Caco-2 (cell line): ENCODE measurements around the gene PITPNB. TPM values are rescaled to one million over a fixed set of nuclear protein-coding genes. Genes with fewer than 3 reads are reported as not detected.

Source experiments
- BruUV-seq: library from RNA; stranded (reverse); fragments of 400-500 nt; replicated peaks from 2 replicates; lab custom pipeline; 2021; lab: Mats Ljungman, UMichigan
- CTCF ChIA-PET: fragments of 300-600 bp; sonication (Branson Sonifier 250); formaldehyde crosslinking; loops from one replicate; lab custom pipeline; 2022; ENCODE audit warnings: antibody characterized with exemption; lab: Charles Lee
- POLR2A ChIA-PET: fragments of 300-600 bp; sonication (Branson Sonifier 250); formaldehyde crosslinking; loops from one replicate; lab custom pipeline; 2022; ENCODE audit warnings: antibody characterized with exemption; lab: Charles Lee
- DNase-seq, 2 experiments: peaks; one replicate each; pipeline versions ENCODE4 v3.0.0 to v3.0.0-alpha.2; 2020 to 2022
- H3K27me3 ChIP-seq: replicated peaks from 2 replicates; pipeline ENCODE4 v1.6.0; 2011; ENCODE audit warnings: low read length; ENCODE audit not compliant: control insufficient read depth, insufficient read depth
- H3K36me3 ChIP-seq: 2 replicates; pipeline ENCODE4 v1.5.1; 2011; ENCODE audit warnings: low read length; ENCODE audit not compliant: control insufficient read depth, insufficient read depth
- H3K4me1 ChIP-seq: fragments of 250-450 bp; sonication (Bioruptor Pico); 2 replicates; pipeline ENCODE4 v1.5.1; 2020; ENCODE audit warnings: mild to moderate bottlenecking
- H3K4me3 ChIP-seq: 2 replicates; pipeline ENCODE4 v1.5.1; 2011; ENCODE audit warnings: low read depth, mild to moderate bottlenecking, control low read depth, low read length
- H3K9me3 ChIP-seq: fragments of 250-450 bp; sonication (Bioruptor Pico); 2 replicates; pipeline ENCODE4 v1.5.1; 2020; ENCODE audit warnings: mild to moderate bottlenecking, moderate library complexity
- H3K27ac Mint-ChIP-seq: one replicate; pipeline ENCODE4 v1.8.0; 2022; ENCODE audit warnings: mixed read lengths; ENCODE audit not compliant: unreplicated experiment
- H3K27me3 Mint-ChIP-seq: one replicate; pipeline ENCODE4 v1.8.0; 2022; ENCODE audit warnings: mixed read lengths; ENCODE audit not compliant: insufficient read depth, unreplicated experiment
- H3K36me3 Mint-ChIP-seq: one replicate; pipeline ENCODE4 v1.8.0; 2022; ENCODE audit warnings: mild to moderate bottlenecking, mixed read lengths; ENCODE audit not compliant: insufficient read depth, unreplicated experiment
- H3K4me1 Mint-ChIP-seq: one replicate; pipeline ENCODE4 v1.8.0; 2022; ENCODE audit warnings: low read depth, mixed read lengths; ENCODE audit not compliant: unreplicated experiment
- H3K4me3 Mint-ChIP-seq: one replicate; pipeline ENCODE4 v1.8.0; 2022; ENCODE audit warnings: mild to moderate bottlenecking, moderate library complexity, mixed read lengths; ENCODE audit not compliant: unreplicated experiment
- H3K9me3 Mint-ChIP-seq: one replicate; pipeline ENCODE4 v1.8.0; 2022; ENCODE audit warnings: mixed read lengths; ENCODE audit not compliant: unreplicated experiment
- CTCF ChIP-seq, 2 experiments: fragments of 200-600 bp in 1 of 2; IDR thresholded peaks; 1 replicate in 1 of 2; 2 replicates in 1 of 2; pipeline versions ENCODE4 v1.5.1 to v1.8.0; 2011 to 2022; ENCODE audit warnings: antibody characterized with exemption in 1 of 2, control low read depth in 1 of 2, inconsistent platforms in 1 of 2, low read depth in 1 of 2, low read length in 1 of 2, mild to moderate bottlenecking in 1 of 2, moderate library complexity in 1 of 2; ENCODE audit not compliant: insufficient read depth in 1 of 2, severe bottlenecking in 1 of 2, unreplicated experiment in 1 of 2
- intact Hi-C: fragments of 100-400 bp; cut with micrococcal nuclease; formaldehyde crosslinking; loops from one replicate; pipeline ENCODE4 v1.10.0; 2022; ENCODE audit not compliant: unreplicated experiment
- total RNA-seq: library from RNA; stranded (reverse); gene quantifications from 2 replicates; pipeline ENCODE4 v1.2.3, GENCODE V29; 2022

Gene PITPNB
- total RNA-seq, 1 experiment from 2014 or later, result 81.7 TPM

GRCh38 chr22:27866135-27867084, 52.6 kb downstream of the PITPNB start:
- Histone ChIP-seq H3K4me1 (peaks cover 48% of the 10 kb centered on the region), H3K9me3 (no peaks in the 10 kb centered on the region), H3K36me3 (peaks cover under 1% of the 10 kb centered on the region), H3K27me3 (no peaks in the 10 kb centered on the region), H3K4me3 (no peak overlapping the region)
- no peaks in the 10 kb centered on the region for H3K27me3 Mint-ChIP-seq
- no peak for TF ChIP-seq CTCF (IDR thresholded peaks at IDR 0.05; ENCODE audit: insufficient read depth in 1 of 2, low read depth in 1 of 2, low read length in 1 of 2, severe bottlenecking in 1 of 2, unreplicated experiment in 1 of 2)
- no peak for DNase-seq
- no peak overlapping the region for H3K27ac Mint-ChIP-seq
- ChIA-PET CTCF (no interaction called here), POLR2A (no interaction called here)
- H3K9me3 Mint-ChIP-seq, result no peaks in the 10 kb centered on the region
- no peak overlapping the region for H3K4me3 Mint-ChIP-seq
- peaks cover 42% of the 10 kb centered on the region for H3K4me1 Mint-ChIP-seq
- peaks cover 27% of the 10 kb centered on the region for H3K36me3 Mint-ChIP-seq
- intact Hi-C loops, result no loop called here
- no TSS peak for BruUV-seq

- Mint-ChIP-seq H3K27me3 (no peaks in the 10 kb centered on the region), H3K4me1 (peaks cover 34% of the 10 kb centered on the region), H3K9me3 (no peaks in the 10 kb centered on the region), H3K4me3 (no peak overlapping the region), H3K27ac (no peak overlapping the region), H3K36me3 (peaks cover 26% of the 10 kb centered on the region)
- Histone ChIP-seq H3K36me3 (peaks cover 2% of the 10 kb centered on the region), H3K27me3 (no peaks in the 10 kb centered on the region), H3K4me3 (no peak overlapping the region), H3K9me3 (no peaks in the 10 kb centered on the region), H3K4me1 (peaks cover 39% of the 10 kb centered on the region)
- ChIA-PET POLR2A (no interaction called here), CTCF (no interaction called here)
- DNase-seq, result no peak
- TF ChIP-seq CTCF (IDR thresholded peaks at IDR 0.05; ENCODE audit: insufficient read depth in 1 of 2, low read depth in 1 of 2, low read length in 1 of 2, severe bottlenecking in 1 of 2, unreplicated experiment in 1 of 2), result no peak
- BruUV-seq, result no TSS peak
- intact Hi-C loops, result no loop called here
Measured at GRCh38 chr22:27865496-27865895, 53.6 kb downstream of the PITPNB start.

GRCh38 chr22:27863556-27863955, 55.5 kb downstream of the PITPNB start:
- CTCF ChIA-PET, result no interaction called here
- Histone ChIP-seq H3K36me3 (peaks cover 2% of the 10 kb centered on the region), H3K27me3 (no peaks in the 10 kb centered on the region), H3K4me1 (peaks cover 31% of the 10 kb centered on the region), H3K9me3 (no peaks in the 10 kb centered on the region), H3K4me3 (no peak overlapping the region)
- intact Hi-C loops, result no loop called here
- Mint-ChIP-seq H3K4me1 (peaks cover 23% of the 10 kb centered on the region), H3K27me3 (no peaks in the 10 kb centered on the region), H3K9me3 (no peaks in the 10 kb centered on the region), H3K4me3 (no peak overlapping the region), H3K36me3 (peaks cover 37% of the 10 kb centered on the region), H3K27ac (no peak overlapping the region)
- TF ChIP-seq CTCF (IDR thresholded peaks at IDR 0.05; ENCODE audit: insufficient read depth in 1 of 2, low read depth in 1 of 2, low read length in 1 of 2, severe bottlenecking in 1 of 2, unreplicated experiment in 1 of 2), result no peak
- POLR2A ChIA-PET, result no interaction called here
- no peak for DNase-seq
- no TSS peak for BruUV-seq
